Natural killer cell (primary cell): Measurements from ENCODE around the gene ATP8B4. TPM values are rescaled to one million over a fixed set of nuclear protein-coding genes. Genes with fewer than 3 reads are reported as not detected.

Experiments used
- ATAC-seq, 3 donors: fragments of 150-1000 bp in 2 of 3; fragments of 200-7000 bp in 1 of 3; cut with Tn5 transposase; 1 replicate in 1 of 3; 2 replicates in 2 of 3; pipeline ENCODE4 v1.10.0; 2021; ENCODE audit warnings: mild to moderate bottlenecking in 2 of 3, moderate library complexity in 2 of 3
- DNase-seq, 2 donors: peaks; one replicate each; pipeline versions ENCODE4 v3.0.0 to v3.0.0-alpha.2; 2013 to 2021; ENCODE audit warnings: mixed read lengths in 1 of 2
- H3K27ac ChIP-seq: one replicate; pipeline ENCODE4 v1.5.1; 2013; ENCODE audit warnings: mild to moderate bottlenecking, low read length
- H3K27me3 ChIP-seq: one replicate; pipeline ENCODE4 v1.6.1; 2013; ENCODE audit warnings: low read length; ENCODE audit not compliant: control insufficient read depth, insufficient read depth
- H3K36me3 ChIP-seq: one replicate; pipeline ENCODE4 v1.6.1; 2013; ENCODE audit warnings: low read length; ENCODE audit not compliant: control insufficient read depth, insufficient read depth
- H3K4me1 ChIP-seq: one replicate; pipeline ENCODE4 v1.6.1; 2013; ENCODE audit warnings: low read length; ENCODE audit not compliant: control insufficient read depth, insufficient read depth
- H3K4me3 ChIP-seq: one replicate; pipeline ENCODE4 v1.5.1; 2013; ENCODE audit warnings: low read length
- H3K9me3 ChIP-seq: one replicate; pipeline ENCODE4 v1.6.1; 2013; ENCODE audit warnings: low read length; ENCODE audit not compliant: control insufficient read depth, insufficient read depth
- H3K27ac Mint-ChIP-seq, 2 donors: one replicate each; pipeline ENCODE4 v1.8.0; 2022; ENCODE audit warnings: mild to moderate bottlenecking in 2 of 2, mixed read lengths in 2 of 2, moderate library complexity in 1 of 2
- H3K27me3 Mint-ChIP-seq, 2 donors: one replicate each; pipeline ENCODE4 v1.8.0; 2022; ENCODE audit warnings: low read depth in 2 of 2, mixed read lengths in 2 of 2
- H3K36me3 Mint-ChIP-seq: one replicate; pipeline ENCODE4 v1.8.0; 2022; ENCODE audit warnings: mixed read lengths
- H3K4me1 Mint-ChIP-seq, 2 donors: one replicate each; pipeline ENCODE4 v1.8.0; 2022; ENCODE audit warnings: mixed read lengths in 2 of 2
- H3K4me3 Mint-ChIP-seq: one replicate; pipeline ENCODE4 v1.8.0; 2022; ENCODE audit warnings: mild to moderate bottlenecking, moderate library complexity, mixed read lengths
- H3K9me3 Mint-ChIP-seq, 2 donors: one replicate each; pipeline ENCODE4 v1.8.0; 2022; ENCODE audit warnings: mixed read lengths in 2 of 2
- WGBS: methylation state at CpG from one replicate; pipeline ENCODE4 v1.1.7; 2013; ENCODE audit warnings: missing lambda C conversion rate; ENCODE audit not compliant: insufficient coverage; 5-methylcytosine and 5-hydroxymethylcytosine counted together
- intact Hi-C: fragments of 100-400 bp; cut with micrococcal nuclease; formaldehyde crosslinking; loops from one replicate; pipeline ENCODE4 v1.14.2; 2022
- total RNA-seq, 4 donors: library from RNA; stranded (reverse); fragments of 120-200 nt in 1 of 4; gene quantifications; one replicate each; pipeline versions ENCODE4 v1.2.3 to v1.2.4, GENCODE V29; 2013 to 2022
- TF ChIP-seq, protein P1 (sequence below): fragments of 200-600 bp; IDR thresholded peaks from one replicate; pipeline ENCODE4 v1.8.0; 2022; ENCODE audit warnings: antibody characterized with exemption

ATP8B4 gene
- total RNA-seq, 3 donors from 2014 or later (not counting 1 experiment from before 2014, with no cell fraction given): 55.6 to 89.5 (median 75.1) TPM

DNA sequence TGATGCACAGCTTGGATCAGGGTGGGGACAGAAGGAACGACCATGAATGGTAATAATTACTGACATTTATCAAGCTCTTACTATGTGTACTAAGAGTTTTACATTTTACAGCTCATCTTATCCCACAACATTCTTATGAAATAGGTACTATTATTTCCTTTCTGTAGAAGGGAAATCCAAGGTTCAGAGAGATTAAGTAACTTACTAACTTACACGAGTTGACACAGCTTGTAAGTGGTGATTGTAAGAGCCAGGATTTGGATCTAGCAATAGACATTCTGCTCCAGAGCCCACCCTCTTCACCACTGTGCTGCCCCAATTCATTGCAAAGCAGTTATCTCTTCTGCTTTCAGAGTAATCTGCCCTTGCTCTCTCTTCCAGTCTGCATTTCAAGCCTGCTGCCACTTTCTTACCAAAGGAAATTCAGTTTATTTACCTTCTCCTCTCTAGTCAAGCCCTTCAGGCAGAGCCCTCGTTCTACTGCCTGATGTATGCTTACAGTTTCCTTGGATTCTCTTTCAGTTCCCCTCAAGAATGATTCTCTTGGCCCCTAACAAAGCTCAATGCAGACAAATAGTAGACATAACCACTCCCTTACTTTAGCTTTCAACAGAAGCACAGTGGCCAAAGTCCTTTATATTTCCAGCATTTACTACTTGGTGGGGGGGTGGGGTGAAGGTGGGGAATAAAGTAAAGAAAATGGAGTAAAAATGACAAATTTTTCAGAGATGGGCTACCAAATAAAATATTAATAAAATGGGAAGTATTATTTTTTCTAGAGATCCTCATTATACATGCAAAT is 65.8 kb downstream of the ATP8B4 start:
- no peak for ATAC-seq
- Mint-ChIP-seq H3K4me1 (peaks cover 53 to 67% of the 10 kb centered on the region in 2 donors), H3K27me3 (no peaks in the 10 kb centered on the region), H3K27ac (peak overlapping the region; percentile 51 to 75), H3K4me3 (no peak overlapping the region), H3K36me3 (no peaks in the 10 kb centered on the region), H3K9me3 (no peaks in the 10 kb centered on the region)
- 32% methylated on average over 2 of the region's 3 CpGs for WGBS
- no peak overlapping the region for H3K4me3 ChIP-seq
- TF ChIP-seq, protein P1, sequence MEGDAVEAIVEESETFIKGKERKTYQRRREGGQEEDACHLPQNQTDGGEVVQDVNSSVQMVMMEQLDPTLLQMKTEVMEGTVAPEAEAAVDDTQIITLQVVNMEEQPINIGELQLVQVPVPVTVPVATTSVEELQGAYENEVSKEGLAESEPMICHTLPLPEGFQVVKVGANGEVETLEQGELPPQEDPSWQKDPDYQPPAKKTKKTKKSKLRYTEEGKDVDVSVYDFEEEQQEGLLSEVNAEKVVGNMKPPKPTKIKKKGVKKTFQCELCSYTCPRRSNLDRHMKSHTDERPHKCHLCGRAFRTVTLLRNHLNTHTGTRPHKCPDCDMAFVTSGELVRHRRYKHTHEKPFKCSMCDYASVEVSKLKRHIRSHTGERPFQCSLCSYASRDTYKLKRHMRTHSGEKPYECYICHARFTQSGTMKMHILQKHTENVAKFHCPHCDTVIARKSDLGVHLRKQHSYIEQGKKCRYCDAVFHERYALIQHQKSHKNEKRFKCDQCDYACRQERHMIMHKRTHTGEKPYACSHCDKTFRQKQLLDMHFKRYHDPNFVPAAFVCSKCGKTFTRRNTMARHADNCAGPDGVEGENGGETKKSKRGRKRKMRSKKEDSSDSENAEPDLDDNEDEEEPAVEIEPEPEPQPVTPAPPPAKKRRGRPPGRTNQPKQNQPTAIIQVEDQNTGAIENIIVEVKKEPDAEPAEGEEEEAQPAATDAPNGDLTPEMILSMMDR: no peak
- H3K36me3 ChIP-seq: no peaks in the 10 kb centered on the region
- H3K4me1 ChIP-seq: peaks cover 7% of the 10 kb centered on the region
- no peaks in the 10 kb centered on the region for H3K27me3 ChIP-seq
- no peak for DNase-seq
- no peak overlapping the region for H3K27ac ChIP-seq
- intact Hi-C loops: no loop called here
- no peaks in the 10 kb centered on the region for H3K9me3 ChIP-seq

DNA sequence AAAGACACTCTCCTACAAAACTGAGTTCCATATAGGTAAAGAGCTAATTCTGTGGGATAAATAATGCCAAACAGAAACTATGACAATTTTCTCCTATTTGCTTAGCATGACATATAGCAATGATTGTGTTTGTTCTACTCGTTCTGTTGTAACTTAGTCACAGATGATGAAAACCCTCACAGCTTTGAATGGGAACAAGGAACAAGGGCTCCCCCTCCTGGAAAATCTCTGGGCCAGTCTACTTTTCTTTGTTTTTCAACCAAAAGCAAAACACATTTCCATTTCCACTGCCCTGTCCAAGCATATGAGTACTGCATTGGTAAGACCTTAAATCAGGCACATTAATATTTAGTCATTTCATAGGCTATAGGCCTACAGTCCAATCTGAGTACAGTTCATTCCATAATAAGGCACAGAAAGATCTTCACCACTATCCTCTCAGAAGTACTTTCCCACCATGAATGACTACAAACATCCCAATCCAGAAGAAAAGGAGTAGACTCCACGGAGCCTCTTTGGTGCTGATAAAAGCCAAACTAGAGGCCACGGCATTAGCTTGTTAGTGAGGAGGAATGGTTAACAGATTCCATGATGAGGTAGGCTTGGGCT is 67.1 kb downstream of the ATP8B4 start:
- ATAC-seq: peak in 2 of 3 donors; percentile 57 to 62
- H3K36me3 ChIP-seq: no peaks in the 10 kb centered on the region
- H3K27me3 Mint-ChIP-seq: no peaks in the 10 kb centered on the region
- DNase-seq: peak in 1 of 2 donors; percentile 29
- H3K4me3 Mint-ChIP-seq: no peak overlapping the region
- peaks cover 5% of the 10 kb centered on the region for H3K4me1 ChIP-seq
- H3K4me1 Mint-ChIP-seq: peaks cover 51 to 65% of the 10 kb centered on the region in 2 donors
- H3K4me3 ChIP-seq: no peak overlapping the region
- intact Hi-C loops: no loop called here
- H3K9me3 ChIP-seq: no peaks in the 10 kb centered on the region
- H3K36me3 Mint-ChIP-seq: no peaks in the 10 kb centered on the region
- 58% methylated on average over 3 of the region's 3 CpGs for WGBS
- peak overlapping the region; percentile 75 for H3K27ac Mint-ChIP-seq
- H3K27me3 ChIP-seq: no peaks in the 10 kb centered on the region
- TF ChIP-seq, protein P1: peak; percentile 42
- H3K9me3 Mint-ChIP-seq: no peaks in the 10 kb centered on the region
- no peak overlapping the region for H3K27ac ChIP-seq

DNA sequence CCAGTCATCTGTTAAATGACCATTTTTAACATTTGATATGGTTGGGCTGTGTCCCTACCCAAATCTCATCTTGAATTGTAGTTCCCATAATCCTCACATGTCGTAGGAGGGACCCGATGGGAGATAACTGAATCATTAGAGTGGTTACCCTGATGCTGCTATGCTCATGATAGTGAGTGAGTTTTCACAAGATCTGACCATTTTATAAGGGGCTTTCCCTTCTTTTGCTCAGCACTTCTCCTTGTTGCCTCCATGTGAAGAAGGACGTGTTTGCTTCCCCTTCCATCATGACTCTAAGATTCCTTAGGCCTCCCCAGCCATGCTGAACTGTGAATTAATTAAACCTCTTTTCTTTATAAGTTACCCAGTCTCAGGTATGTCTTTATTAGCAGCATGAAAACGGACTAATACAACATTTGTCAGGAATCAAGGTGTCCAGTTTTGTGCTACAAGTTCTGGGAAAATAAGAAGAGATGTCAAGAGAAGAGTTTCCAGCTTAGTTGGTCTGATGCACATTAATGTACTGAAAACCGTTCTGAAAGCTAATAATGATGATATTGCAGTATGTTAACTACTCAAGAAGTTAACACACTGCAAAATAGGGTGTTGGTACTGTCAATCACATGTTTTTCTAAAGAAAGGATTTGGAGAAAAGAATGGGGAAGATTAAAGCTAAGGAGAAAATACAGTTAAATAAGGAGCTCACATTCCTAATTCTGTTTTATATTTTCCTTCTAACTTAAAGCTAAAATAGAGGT is 67.9 kb downstream of the ATP8B4 start:
- Histone ChIP-seq H3K4me1 (peaks cover 5% of the 10 kb centered on the region), H3K9me3 (no peaks in the 10 kb centered on the region), H3K27me3 (no peaks in the 10 kb centered on the region), H3K36me3 (no peaks in the 10 kb centered on the region), H3K27ac (no peak overlapping the region), H3K4me3 (no peak overlapping the region)
- DNase-seq (no peak), ATAC-seq (no peak)
- Mint-ChIP-seq H3K27ac (peak overlapping the region; percentile 75), H3K27me3 (no peaks in the 10 kb centered on the region), H3K9me3 (no peaks in the 10 kb centered on the region), H3K4me1 (peaks cover 57 to 71% of the 10 kb centered on the region in 2 donors), H3K4me3 (no peak overlapping the region), H3K36me3 (no peaks in the 10 kb centered on the region)
- 79% methylated on average over 5 of the region's 5 CpGs for WGBS
- intact Hi-C loops: no loop called here
- TF ChIP-seq, protein P1: no peak
